PFSK-1 (cell line): ENCODE measurements around the gene GSN.

Experiments
- FOXP2 ChIP-seq: optimal IDR thresholded peaks from 2 replicates; pipeline ENCODE3; 2011; ENCODE audit warnings: borderline replicate concordance, control low read depth, inconsistent platforms; ENCODE audit not compliant: insufficient read depth; ENCODE audit errors: extremely low read length, extremely low read depth
- POLR2AphosphoS5 ChIP-seq: IDR thresholded peaks from 2 replicates; pipeline ENCODE4 v1.6.1; 2012; ENCODE audit warnings: low read depth, mild to moderate bottlenecking, control low read depth, low read length, moderate library complexity
- SIN3A ChIP-seq: IDR thresholded peaks from 2 replicates; pipeline ENCODE4 v1.6.1; 2012; ENCODE audit warnings: mild to moderate bottlenecking, low read length, moderate library complexity, borderline replicate concordance; ENCODE audit not compliant: insufficient read depth
- TAF1 ChIP-seq: IDR thresholded peaks from 2 replicates; pipeline ENCODE4 v1.6.1; 2012; ENCODE audit warnings: low read length, control low read depth, borderline replicate concordance; ENCODE audit not compliant: insufficient read depth
- TF ChIP-seq, protein P1 (sequence below), 2 experiments: IDR thresholded peaks; 2 replicates each; pipeline versions ENCODE4 v1.6.1 to v1.8.0; 2011 to 2012; ENCODE audit warnings: low read depth in 2 of 2, low read length in 2 of 2, control low read depth in 1 of 2, inconsistent platforms in 1 of 2, mild to moderate bottlenecking in 1 of 2, moderate library complexity in 1 of 2; ENCODE audit not compliant: insufficient read depth in 1 of 2

The GSN gene

GRCh38 chr9:121321016-121321503 is 53.1 kb downstream of the GSN start:
- TF ChIP-seq SIN3A (no peak), FOXP2 (no peak)
- TF ChIP-seq, protein P1, sequence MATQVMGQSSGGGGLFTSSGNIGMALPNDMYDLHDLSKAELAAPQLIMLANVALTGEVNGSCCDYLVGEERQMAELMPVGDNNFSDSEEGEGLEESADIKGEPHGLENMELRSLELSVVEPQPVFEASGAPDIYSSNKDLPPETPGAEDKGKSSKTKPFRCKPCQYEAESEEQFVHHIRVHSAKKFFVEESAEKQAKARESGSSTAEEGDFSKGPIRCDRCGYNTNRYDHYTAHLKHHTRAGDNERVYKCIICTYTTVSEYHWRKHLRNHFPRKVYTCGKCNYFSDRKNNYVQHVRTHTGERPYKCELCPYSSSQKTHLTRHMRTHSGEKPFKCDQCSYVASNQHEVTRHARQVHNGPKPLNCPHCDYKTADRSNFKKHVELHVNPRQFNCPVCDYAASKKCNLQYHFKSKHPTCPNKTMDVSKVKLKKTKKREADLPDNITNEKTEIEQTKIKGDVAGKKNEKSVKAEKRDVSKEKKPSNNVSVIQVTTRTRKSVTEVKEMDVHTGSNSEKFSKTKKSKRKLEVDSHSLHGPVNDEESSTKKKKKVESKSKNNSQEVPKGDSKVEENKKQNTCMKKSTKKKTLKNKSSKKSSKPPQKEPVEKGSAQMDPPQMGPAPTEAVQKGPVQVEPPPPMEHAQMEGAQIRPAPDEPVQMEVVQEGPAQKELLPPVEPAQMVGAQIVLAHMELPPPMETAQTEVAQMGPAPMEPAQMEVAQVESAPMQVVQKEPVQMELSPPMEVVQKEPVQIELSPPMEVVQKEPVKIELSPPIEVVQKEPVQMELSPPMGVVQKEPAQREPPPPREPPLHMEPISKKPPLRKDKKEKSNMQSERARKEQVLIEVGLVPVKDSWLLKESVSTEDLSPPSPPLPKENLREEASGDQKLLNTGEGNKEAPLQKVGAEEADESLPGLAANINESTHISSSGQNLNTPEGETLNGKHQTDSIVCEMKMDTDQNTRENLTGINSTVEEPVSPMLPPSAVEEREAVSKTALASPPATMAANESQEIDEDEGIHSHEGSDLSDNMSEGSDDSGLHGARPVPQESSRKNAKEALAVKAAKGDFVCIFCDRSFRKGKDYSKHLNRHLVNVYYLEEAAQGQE (IDR thresholded peaks at IDR 0.05; ENCODE audit: insufficient read depth in 1 of 2, low read depth in 2 of 2, low read length in 2 of 2): no peak

- no peak for TF ChIP-seq FOXP2
- TF ChIP-seq, protein P1 (IDR thresholded peaks at IDR 0.05; ENCODE audit: insufficient read depth in 1 of 2, low read depth in 2 of 2, low read length in 2 of 2): no peak
- no peak for TF ChIP-seq TAF1
- TF ChIP-seq POLR2AphosphoS5: no peak
- no peak for TF ChIP-seq SIN3A
Observed at GRCh38 chr9:121322037-121322736, 54.2 kb downstream of the GSN start.

DNA sequence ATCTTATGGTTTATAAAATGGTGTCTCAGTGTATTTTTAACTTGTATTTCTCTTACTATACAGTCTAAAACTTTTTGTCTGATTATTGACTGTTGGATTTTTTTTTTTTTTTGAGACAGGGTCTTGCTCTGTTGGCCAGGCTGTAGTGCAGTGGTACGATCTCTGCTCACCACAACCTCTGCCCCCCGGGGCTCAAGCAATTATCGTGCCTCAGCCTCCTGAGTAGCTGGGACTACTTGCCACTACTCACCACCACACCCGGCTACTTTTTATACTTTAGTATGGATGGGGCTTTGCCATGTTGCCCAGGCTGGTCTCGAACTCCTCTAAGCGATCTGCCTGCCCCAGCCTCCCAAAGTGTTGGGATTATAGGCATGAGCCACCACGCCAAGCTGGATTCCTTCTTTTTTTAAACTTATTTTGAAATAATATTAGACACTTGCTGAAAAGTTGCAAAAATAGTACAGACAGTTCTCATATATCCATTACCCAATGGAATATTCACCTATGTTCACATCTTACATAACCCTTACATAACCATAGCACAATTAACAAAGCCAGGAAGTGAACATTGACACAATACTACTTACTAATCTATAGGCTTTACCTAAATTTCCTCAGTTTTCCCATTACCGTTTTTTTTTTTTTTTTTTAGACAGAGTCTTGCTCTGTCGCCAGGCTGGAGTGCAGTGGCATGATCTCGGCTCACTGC is 54.9 kb downstream of the GSN start:
- TF ChIP-seq FOXP2: no peak
- TF ChIP-seq TAF1: no peak
- no peak for TF ChIP-seq POLR2AphosphoS5
- no peak for TF ChIP-seq SIN3A
- TF ChIP-seq, protein P1 (IDR thresholded peaks at IDR 0.05; ENCODE audit: insufficient read depth in 1 of 2, low read depth in 2 of 2, low read length in 2 of 2): no peak

DNA sequence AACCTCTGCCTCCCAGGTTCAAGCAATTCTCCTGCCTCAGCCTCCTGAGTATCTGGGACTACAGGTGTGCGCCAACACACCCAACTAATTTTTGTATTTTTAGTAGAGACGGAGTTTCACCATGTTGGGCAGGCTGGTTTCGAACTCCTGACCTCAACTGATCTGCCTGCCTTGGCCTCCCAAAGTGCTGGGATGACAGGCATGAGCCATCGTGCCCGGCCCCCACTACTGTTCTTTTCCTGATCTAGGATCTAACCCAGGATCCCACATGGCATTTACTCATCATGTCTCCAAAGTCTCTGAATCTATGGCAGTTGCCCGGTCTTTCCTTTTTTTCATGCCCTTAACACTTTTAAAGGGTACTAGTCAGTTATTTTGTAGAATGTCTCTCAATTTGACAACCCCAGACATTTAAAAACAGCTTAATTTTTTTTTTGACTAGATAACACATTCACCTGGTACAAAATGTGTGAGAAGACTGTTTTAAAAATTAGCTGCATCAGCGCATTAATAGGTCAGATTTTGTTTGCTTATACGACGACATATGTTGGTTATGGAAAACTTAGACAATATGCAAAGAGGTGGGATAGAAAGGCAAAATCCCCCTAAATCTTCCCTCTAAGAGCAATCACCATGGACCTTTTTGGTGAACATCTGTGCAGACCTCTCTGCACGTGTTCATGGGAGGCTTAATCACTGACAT is 55.6 kb downstream of the GSN start:
- TF ChIP-seq POLR2AphosphoS5: no peak
- TF ChIP-seq FOXP2: no peak
- no peak for TF ChIP-seq TAF1
- no peak for TF ChIP-seq SIN3A
- TF ChIP-seq, protein P1 (IDR thresholded peaks at IDR 0.05; ENCODE audit: insufficient read depth in 1 of 2, low read depth in 2 of 2, low read length in 2 of 2): no peak
